HG03520 (cell line): ENCODE results near the gene TGM1.

Experiments
- ATAC-seq: cut with Tn5 transposase; IDR thresholded peaks from one replicate; pipeline ENCODE4 v1.9.1; 2021; ENCODE audit warnings: mild to moderate bottlenecking, moderate library complexity; ENCODE audit not compliant: unreplicated experiment

The TGM1 gene

GRCh38 chr14:24262821-24263733 is at the start of gene TGM1:
TSS of gene TGM1 (minus strand) at chr14:24263177. CDS start at chr14:24262352, 825 bp downstream.
- ATAC-seq: no peak

- no peak for ATAC-seq
Observed at GRCh38 chr14:24311837-24312615, 49.0 kb upstream of the TGM1 start.

- ATAC-seq: peak; percentile 61
Observed at GRCh38 chr14:24310646-24311604, 47.9 kb upstream of the TGM1 start, which contains the start of gene LTB4R. TSS of gene LTB4R (plus strand) at chr14:24311502. CDS start at chr14:24315652, 4,150 bp downstream.

GRCh38 chr14:24310265-24310645 is 47.3 kb upstream of the TGM1 start:
- ATAC-seq: no peak

DNA sequence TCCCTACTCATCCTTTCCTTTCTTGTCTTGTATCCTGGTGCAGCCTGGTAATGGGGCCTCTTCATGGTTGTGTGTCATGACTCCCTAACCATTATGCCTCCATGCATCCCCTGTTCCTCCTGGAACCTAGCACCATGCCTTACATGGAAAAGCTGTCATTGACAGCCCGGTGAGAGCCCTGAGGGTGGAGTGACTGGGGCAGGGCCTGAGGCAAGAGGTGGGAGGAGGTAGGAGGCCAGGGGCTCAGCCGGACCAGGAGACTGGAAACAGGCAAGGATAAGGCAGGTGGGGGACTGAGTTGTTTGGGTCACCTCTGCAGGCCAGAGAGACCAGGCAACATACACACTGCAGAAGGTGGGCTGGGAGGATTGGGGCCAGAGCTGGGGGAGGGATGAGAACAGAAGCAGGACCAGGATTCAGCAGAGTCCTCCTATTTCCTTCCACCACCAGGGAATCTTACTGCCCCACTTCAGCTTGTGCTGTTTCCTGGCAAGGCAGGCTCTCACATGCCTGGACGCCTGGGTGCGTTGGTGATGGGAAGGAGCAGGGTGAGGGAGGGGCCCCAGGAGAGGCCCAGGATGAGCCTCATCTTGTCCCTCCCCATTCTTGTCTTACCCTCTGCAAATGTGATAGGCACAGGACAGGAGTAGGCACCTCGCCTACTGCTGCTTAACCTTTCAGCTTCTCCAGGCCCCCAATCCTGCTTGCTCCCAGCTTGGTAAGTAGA is 46.7 kb upstream of the TGM1 start, which contains the start of gene LTB4R2:
LTB4R2 (plus strand) TSS at position 603 of the 727 bp plus-strand sequence. CDS start 525 bp downstream, outside the sequence.
- no peak for ATAC-seq

DNA sequence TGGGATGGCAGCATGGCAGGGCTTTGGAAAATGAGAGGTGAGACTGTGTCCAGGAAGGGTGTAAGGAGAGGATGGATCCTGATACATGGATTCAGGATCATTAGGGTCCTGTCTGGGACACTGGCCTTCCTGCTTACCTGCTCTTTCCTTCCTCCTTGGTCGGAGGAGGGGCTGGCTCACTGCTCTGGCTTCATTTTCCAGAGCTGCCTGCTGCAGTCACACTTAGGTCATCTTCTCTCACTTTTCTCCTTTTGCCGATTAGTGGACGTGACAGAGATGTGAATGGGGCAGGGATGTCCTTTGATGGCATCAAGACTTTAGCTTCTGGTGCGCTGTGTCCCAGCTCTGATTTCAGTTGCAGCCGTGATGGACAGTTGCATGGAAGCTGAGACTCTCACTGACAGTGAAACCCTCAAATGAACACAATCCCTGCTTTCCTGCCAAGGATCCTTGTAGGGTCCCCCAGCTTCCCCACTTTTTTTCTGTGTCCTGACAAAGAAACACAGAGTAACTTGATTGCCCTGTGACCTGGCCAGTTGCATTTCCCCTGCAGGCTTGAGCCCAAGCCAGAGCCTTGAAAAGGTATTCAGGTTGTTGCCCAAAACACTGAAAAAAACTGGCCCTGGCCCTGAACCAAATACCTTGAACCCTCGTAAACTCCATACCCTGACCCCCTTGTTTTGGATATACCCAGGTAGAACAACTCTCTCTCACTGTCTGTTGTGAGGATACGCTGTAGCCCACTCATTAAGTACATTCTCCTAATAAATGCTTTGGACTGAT is 45.6 kb upstream of the TGM1 start:
- ATAC-seq: no peak

DNA sequence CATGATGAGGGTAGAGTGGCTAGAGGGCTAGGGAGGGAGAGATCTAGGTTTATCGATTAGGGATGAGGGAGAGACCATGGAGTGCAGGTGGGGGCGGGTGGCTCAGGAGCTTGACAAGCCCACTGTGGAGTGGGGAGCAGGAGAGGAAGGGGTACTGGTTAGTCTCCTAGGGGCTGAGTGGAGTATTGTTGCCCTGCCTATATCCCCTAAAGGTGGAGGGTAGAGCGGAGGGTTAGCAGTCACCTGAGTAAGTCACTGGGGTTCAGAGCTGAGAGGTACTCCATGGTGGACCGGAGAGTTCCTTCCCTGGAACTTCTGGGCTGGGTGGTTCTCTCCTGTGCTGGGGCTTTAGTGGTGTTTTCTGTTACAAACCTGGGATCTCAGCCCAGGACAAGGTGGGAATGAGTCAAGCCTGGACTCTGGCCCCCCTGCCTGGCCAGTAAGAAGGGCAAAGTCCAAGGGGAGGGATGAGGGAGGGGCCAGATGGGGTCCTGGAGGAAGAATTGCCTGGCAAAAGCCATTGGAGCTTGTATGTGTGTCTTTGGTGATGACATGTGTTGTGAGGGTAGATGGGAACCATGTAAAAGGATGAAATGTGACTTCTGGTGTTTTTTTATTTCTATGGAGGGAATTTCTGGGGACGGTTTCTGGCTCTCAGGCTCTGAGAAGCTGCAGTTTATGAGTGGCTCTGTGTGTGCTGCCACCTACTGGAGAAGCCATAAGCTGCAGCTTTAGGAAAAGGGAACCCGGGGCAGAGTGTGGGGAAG is 44.8 kb upstream of the TGM1 start, which contains the start of gene CIDEB:
CIDEB (minus strand) TSS at position 403 of the 767 bp plus-strand sequence; CDS start at position 284, 119 bp downstream.
- ATAC-seq: no peak

- no peak for ATAC-seq
Observed at GRCh38 chr14:24307156-24307574, 44.2 kb upstream of the TGM1 start.

DNA sequence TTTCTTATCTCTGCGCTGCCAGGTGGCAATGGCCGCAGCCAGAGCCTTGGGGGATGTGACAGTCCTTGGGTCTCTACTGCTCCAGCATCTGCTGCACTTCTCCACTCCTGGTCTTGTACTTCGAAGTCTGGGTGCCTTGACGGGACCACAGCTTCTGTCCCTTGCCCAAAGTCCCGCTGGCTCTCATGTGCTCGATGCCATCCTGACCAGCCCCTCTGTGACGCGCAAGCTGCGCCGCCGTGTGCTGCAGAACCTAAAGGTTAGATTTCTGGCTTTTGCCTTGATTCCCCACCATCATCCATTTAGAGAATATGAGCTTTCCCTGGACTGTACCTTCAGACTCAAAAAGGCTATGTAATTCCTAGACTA is 41.0 kb upstream of the TGM1 start:
- no peak for ATAC-seq

DNA sequence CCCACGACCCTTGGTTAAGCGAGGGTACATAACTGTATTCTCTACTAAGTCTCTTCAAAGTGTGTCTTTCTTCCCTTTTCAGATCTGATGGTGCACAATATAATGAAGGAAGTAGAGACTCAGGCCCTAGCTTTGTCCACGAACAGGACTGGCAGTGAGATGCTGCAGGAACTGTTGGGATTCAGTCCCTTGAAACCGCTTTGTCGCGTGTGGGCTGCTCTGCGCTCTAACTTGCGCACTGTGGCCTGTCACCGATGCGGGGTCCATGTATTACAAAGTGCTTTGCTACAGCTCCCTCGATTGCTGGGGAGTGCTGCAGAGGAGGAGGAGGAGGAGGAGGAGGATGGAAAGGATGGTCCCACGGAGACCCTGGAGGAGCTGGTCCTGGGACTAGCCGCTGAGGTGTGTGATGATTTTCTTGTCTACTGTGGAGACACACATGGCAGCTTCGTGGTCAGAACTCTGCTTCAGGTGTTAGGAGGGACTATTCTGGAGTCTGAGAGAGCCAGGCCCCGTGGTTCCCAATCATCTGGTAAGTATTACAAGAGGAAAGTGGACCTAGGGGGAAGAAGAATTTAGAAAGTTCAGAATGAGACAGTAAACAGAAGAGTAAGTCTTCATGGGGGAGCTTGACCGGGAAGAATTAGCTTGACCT is 37.5 kb upstream of the TGM1 start:
- ATAC-seq: no peak

DNA sequence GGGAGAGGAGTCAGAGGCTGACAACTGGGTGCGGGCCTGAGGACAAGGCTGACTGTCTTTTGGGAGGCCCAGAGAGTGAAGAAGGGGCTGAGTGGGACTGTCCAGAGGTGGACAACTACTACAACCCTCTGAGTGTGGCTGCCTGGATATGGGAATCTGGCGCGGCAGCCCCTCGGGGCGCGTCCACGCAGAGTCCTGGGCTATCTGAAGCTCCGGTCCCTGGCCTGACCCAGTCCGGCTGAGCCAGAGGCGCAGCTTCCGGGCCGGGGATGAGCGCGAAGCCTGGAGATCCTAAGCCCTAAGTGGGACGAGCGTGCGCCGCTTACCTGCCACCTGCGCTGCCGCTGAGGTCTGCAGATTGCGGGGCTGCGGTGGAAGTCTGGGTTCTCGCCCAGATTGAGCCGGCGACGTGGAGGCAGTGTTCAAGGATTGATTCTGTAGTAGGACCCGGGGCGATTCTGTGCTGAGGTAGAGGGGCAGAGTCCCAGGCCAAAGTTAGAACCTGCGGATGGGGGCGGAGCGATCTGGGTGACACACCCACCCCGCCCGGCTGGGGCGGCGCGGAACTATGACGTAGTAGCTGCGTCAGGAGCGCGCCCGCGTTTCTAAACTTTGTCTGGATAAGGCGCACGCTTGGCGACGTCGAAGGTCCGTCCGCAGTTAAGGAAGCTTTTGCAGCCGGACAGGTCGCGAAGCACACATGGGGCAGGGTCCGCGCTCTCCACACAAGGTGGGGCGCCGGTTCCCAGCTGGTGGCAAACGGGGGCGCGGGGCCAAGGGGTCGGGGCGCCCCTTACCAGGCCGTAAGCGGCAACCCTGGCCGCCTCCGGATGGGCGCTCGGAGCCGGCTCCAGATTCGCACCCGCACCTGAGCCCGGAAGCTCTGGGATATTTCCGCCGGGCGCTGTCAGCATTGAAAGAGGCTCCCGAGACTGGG is 36.5 kb upstream of the TGM1 start, which contains the start of the genes DHRS1 and NOP9:
DHRS1 (minus strand) TSS at position 526 of the 937 bp plus-strand sequence. CDS start 674 bp downstream, outside the sequence.
NOP9 (plus strand) TSS at position 596 of the 937 bp plus-strand sequence; CDS start at position 701, 105 bp downstream.
- ATAC-seq: peak; percentile 68

GRCh38 chr14:24298892-24299254 is 35.9 kb upstream of the TGM1 start:
- no peak for ATAC-seq

DNA sequence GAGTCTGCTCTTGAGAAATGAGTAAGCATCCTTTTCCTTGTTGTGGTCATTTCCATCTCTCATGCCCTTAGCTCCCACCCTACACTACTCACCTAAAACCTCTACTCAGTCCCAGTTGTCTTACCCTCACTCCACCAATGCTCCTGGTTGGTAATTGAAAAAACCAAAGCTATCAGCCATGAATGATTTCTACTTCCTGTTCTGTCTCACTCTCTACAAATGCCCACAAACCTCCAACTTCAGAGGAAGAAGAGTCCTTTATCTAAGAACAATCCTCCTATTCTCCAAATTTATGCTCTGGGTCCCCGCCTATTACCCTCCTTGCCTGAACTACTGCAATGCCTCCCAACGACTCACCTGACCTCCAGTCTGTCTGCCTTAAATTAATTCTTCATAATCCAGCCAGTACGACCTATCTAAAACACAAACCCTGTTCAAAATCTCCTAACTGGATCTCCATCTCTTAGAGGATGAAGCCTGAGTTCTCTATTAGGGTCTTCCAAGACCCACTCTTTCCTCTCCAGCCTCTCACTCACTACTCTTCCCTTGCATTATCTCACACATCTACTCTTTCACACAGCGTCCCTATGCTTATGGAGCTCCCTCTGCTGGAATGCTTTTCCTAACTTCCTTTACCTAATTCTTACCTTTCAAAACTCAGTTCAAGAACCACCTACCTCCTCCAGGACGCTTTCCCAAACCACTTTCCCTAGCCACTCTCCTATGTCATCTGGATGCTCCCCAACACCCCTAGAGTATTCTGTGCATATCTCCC is 34.4 kb upstream of the TGM1 start:
- ATAC-seq: no peak

DNA sequence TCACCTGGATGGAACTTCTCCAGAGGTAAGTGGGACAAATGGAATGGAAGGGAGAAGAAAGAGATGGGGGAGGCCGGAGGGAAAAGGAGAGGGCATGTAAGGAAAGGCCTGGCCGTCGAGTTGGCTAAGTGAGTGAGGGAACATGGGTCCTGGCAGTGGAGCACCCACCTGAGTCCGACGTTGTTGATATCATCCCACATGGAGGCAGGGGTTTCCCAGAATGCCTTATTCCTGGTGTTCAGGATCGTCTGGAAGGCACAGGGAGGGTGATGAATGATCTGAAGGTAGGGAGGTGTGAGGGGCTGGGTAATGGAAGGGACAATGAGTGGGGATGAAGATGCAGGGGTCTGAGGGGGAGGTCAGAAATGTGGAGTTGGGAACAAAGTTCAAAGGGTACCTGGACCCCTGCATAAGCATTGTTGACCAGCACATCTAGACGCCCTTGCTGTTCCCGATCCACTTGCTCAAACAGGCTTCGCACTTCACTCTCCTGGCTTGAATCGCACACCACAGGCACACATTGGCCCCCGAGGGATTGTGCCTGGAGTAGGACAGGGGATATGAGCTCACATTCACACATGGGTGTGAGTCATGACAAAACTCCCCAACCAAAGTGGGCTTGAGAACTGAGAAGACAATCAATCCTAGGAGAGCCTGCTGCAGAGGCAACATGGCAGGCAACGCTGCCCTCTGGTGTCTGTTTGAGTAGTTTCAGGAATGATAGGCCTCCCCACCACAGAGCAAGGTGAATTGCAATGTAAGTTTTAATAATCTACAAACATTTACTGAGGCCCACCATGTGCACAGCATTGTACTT is 33.6 kb upstream of the TGM1 start:
- peak; percentile 46 for ATAC-seq

- no peak for ATAC-seq
Observed at GRCh38 chr14:24293525-24293924, 30.5 kb upstream of the TGM1 start.
